Karpas-422 (cell line): ENCODE measurements around the gene METTL25. TPM values are rescaled to one million over a fixed set of nuclear protein-coding genes. Genes with fewer than 3 reads are reported as not detected.

Source experiments
- DNase-seq: peaks from one replicate; pipeline ENCODE4 v3.0.0-alpha.2; 2015
- H2AFZ ChIP-seq: fragments of 200-600 bp; sonication (generic); 2 replicates; pipeline ENCODE4 v1.6.1; 2014; ENCODE audit warnings: antibody characterized with exemption, low read length, mixed read lengths
- H3K27ac ChIP-seq: fragments of 200-600 bp; sonication (generic); 2 replicates; pipeline ENCODE4 v1.5.1; 2014; ENCODE audit warnings: mild to moderate bottlenecking, low read length, moderate library complexity
- H3K27me3 ChIP-seq: fragments of 200-600 bp; sonication (generic); 2 replicates; pipeline ENCODE4 v1.6.1; 2014; ENCODE audit warnings: low read length, mixed read lengths
- H3K36me3 ChIP-seq: fragments of 200-600 bp; sonication (generic); 2 replicates; pipeline ENCODE4 v1.6.1; 2014; ENCODE audit warnings: low read length, mixed read lengths; ENCODE audit not compliant: insufficient read depth
- H3K4me1 ChIP-seq: fragments of 200-600 bp; sonication (generic); 2 replicates; pipeline ENCODE4 v1.6.1; 2014; ENCODE audit warnings: mild to moderate bottlenecking, low read length, mixed read lengths
- H3K4me2 ChIP-seq: fragments of 200-600 bp; sonication (generic); 2 replicates; pipeline ENCODE4 v1.6.1; 2014; ENCODE audit warnings: low read length, low read depth, mild to moderate bottlenecking; ENCODE audit not compliant: poor library complexity, severe bottlenecking
- H3K4me3 ChIP-seq: fragments of 200-600 bp; sonication (generic); 2 replicates; pipeline ENCODE4 v1.5.1; 2014; ENCODE audit warnings: mild to moderate bottlenecking, antibody characterized with exemption, low read length, mixed read lengths
- H3K79me2 ChIP-seq: fragments of 200-600 bp; sonication (generic); 2 replicates; pipeline ENCODE4 v1.6.1; 2014; ENCODE audit warnings: mild to moderate bottlenecking, low read length, mixed read lengths
- H3K9ac ChIP-seq: fragments of 200-600 bp; sonication (generic); 2 replicates; pipeline ENCODE4 v1.6.0; 2014; ENCODE audit warnings: low read length
- H3K9me2 ChIP-seq: fragments of 200-600 bp; sonication (generic), shearing (Covaris generic); replicated peaks from 2 replicates; pipeline ENCODE4 v1.6.0; 2014; ENCODE audit warnings: mild to moderate bottlenecking, low read length, moderate library complexity; ENCODE audit not compliant: insufficient read depth
- H3K9me3 ChIP-seq: fragments of 300-700, 200-600 bp; sonication (generic); 2 replicates; pipeline ENCODE4 v1.6.1; 2014; ENCODE audit warnings: low read length, mixed read lengths
- H4K20me1 ChIP-seq: fragments of 200-600 bp; sonication (generic); 2 replicates; pipeline ENCODE4 v1.6.1; 2014; ENCODE audit warnings: mild to moderate bottlenecking, antibody characterized with exemption, low read length, low read depth; ENCODE audit not compliant: insufficient read depth
- total RNA-seq: library from RNA; depleted of rRNA; stranded (reverse); fragments of >200 nt; shearing (Covaris generic); gene quantifications from 2 replicates; pipeline ENCODE4 v1.2.3, GENCODE V29; 2014; ENCODE audit warnings: low replicate concordance

Gene METTL25
- total RNA-seq, 1 experiment from 2014 or later = 31.6 TPM

- peaks cover 18% of the 10 kb centered on the region for H3K4me1 ChIP-seq
- H3K36me3 ChIP-seq = 0 out of 2 replicates have a peak, but pooled peaks cover 3% of the 10 kb centered on the region
- no peak for DNase-seq
- no peak overlapping the region for H3K27ac ChIP-seq
- no peak overlapping the region for H3K4me2 ChIP-seq
- no peak overlapping the region for H3K4me3 ChIP-seq
- no peaks in the 10 kb centered on the region for H3K27me3 ChIP-seq
- H3K9ac ChIP-seq = no peak overlapping the region
- H3K9me2 ChIP-seq = no peaks in the 10 kb centered on the region
- no peaks in the 10 kb centered on the region for H4K20me1 ChIP-seq
- H3K9me3 ChIP-seq = peaks cover 3% of the 10 kb centered on the region; the same call in 1 of the 2 replicates
- H2AFZ ChIP-seq = no peak overlapping the region
- H3K79me2 ChIP-seq = peaks cover 53% of the 10 kb centered on the region
These were observed 7.9 kb downstream of the METTL25 start for GRCh38 chr12:82366197-82366596.

- DNase-seq = no peak
- H3K4me3 ChIP-seq = no peak overlapping the region
- no peaks in the 10 kb centered on the region for H3K27me3 ChIP-seq
- H2AFZ ChIP-seq = no peak overlapping the region
- no peak overlapping the region for H3K9ac ChIP-seq
- H3K9me3 ChIP-seq = no peaks in the 10 kb centered on the region
- H3K27ac ChIP-seq = no peak overlapping the region
- no peaks in the 10 kb centered on the region for H3K4me1 ChIP-seq
- H4K20me1 ChIP-seq = no peaks in the 10 kb centered on the region
- peaks cover 3% of the 10 kb centered on the region; the same call in 1 of the 2 replicates for H3K36me3 ChIP-seq
- no peak overlapping the region for H3K4me2 ChIP-seq
- no peaks in the 10 kb centered on the region for H3K9me2 ChIP-seq
- H3K79me2 ChIP-seq = no peaks in the 10 kb centered on the region
These were observed 16.9 kb downstream of the METTL25 start for GRCh38 chr12:82375201-82375600.

DNA sequence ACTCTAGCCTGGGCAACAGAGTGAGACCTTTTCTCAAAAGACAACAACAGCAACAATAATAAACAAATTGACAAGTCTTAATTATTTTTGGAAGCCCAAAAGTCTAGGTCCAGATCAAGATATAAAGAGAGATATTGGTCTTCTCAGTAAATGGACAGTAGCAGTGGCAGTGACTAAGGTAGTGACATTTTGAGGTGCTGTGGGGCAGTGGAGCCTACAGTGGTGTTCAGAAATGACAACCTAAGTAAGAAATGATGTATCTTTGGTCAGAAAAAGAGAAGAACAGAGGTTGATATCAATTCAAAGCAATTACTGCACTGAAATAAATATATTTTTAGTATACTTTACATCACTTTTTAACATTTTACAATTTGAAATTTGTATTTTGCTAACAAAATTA, 20.7 kb downstream of the METTL25 start:
- no peak overlapping the region for H3K27ac ChIP-seq
- H3K9me2 ChIP-seq = no peaks in the 10 kb centered on the region
- DNase-seq = no peak
- peaks cover 3% of the 10 kb centered on the region; the same call in 1 of the 2 replicates for H3K36me3 ChIP-seq
- H3K4me3 ChIP-seq = no peak overlapping the region
- H3K4me2 ChIP-seq = no peak overlapping the region
- H3K79me2 ChIP-seq = peaks cover 5% of the 10 kb centered on the region; the same call in 1 of the 2 replicates
- no peaks in the 10 kb centered on the region for H4K20me1 ChIP-seq
- no peak overlapping the region for H2AFZ ChIP-seq
- H3K27me3 ChIP-seq = no peaks in the 10 kb centered on the region
- no peaks in the 10 kb centered on the region for H3K4me1 ChIP-seq
- no peak overlapping the region for H3K9ac ChIP-seq
- H3K9me3 ChIP-seq = no peaks in the 10 kb centered on the region

GRCh38 chr12:82383930-82384552, 25.7 kb downstream of the METTL25 start:
- no peaks in the 10 kb centered on the region for H3K9me2 ChIP-seq
- peaks cover 5% of the 10 kb centered on the region; the same call in 1 of the 2 replicates for H3K4me1 ChIP-seq
- no peak overlapping the region for H3K9ac ChIP-seq
- H3K4me3 ChIP-seq = no peak overlapping the region
- no peak overlapping the region for H3K4me2 ChIP-seq
- H3K79me2 ChIP-seq = peaks cover 17% of the 10 kb centered on the region
- no peaks in the 10 kb centered on the region for H3K27me3 ChIP-seq
- peak; percentile 66 for DNase-seq
- H3K27ac ChIP-seq = no peak overlapping the region
- no peaks in the 10 kb centered on the region for H3K9me3 ChIP-seq
- H4K20me1 ChIP-seq = no peaks in the 10 kb centered on the region
- H2AFZ ChIP-seq = no peak overlapping the region
- no peaks in the 10 kb centered on the region for H3K36me3 ChIP-seq

GRCh38 chr12:82398879-82399278, 40.5 kb downstream of the METTL25 start:
- no peak overlapping the region for H3K4me2 ChIP-seq
- H3K27ac ChIP-seq = no peak overlapping the region
- no peaks in the 10 kb centered on the region for H3K9me2 ChIP-seq
- peaks cover 8% of the 10 kb centered on the region; the same call in 1 of the 2 replicates for H3K36me3 ChIP-seq
- no peaks in the 10 kb centered on the region for H3K27me3 ChIP-seq
- H3K9me3 ChIP-seq = peaks cover 3% of the 10 kb centered on the region
- H4K20me1 ChIP-seq = no peaks in the 10 kb centered on the region
- H2AFZ ChIP-seq = no peak overlapping the region
- no peak for DNase-seq
- no peak overlapping the region for H3K9ac ChIP-seq
- peaks cover 12% of the 10 kb centered on the region; the same call in 1 of the 2 replicates for H3K4me1 ChIP-seq
- no peaks in the 10 kb centered on the region; the same call in 1 of the 2 replicates for H3K79me2 ChIP-seq
- H3K4me3 ChIP-seq = no peak overlapping the region

DNA sequence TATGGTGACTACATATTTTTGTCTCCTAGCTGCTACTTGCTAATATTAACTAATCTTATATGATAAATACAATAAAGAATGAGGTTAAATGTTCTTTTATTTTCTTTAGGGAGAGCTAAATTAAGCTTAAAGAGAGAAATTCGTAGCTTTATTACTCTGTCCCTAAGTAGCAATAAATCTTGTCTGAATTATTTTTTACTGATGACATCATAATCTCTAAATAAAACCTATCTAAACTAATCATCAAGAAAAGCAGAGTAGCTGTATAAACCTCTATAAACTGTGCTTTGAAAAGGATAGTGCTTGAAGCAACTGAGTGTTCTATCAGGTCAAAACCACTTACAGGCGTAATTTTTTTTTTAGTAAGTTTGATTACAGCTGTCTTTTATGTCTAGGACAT, 42.5 kb downstream of the METTL25 start:
- H3K9me2 ChIP-seq = no peaks in the 10 kb centered on the region
- no peak overlapping the region for H3K9ac ChIP-seq
- H3K4me1 ChIP-seq = peaks cover 12% of the 10 kb centered on the region; the same call in 1 of the 2 replicates
- H2AFZ ChIP-seq = no peak overlapping the region
- H3K9me3 ChIP-seq = peaks cover 3% of the 10 kb centered on the region
- no peak overlapping the region for H3K4me2 ChIP-seq
- H3K79me2 ChIP-seq = no peaks in the 10 kb centered on the region; the same call in 1 of the 2 replicates
- no peaks in the 10 kb centered on the region for H4K20me1 ChIP-seq
- DNase-seq = no peak
- no peak overlapping the region for H3K27ac ChIP-seq
- no peaks in the 10 kb centered on the region for H3K36me3 ChIP-seq
- no peak overlapping the region for H3K4me3 ChIP-seq
- H3K27me3 ChIP-seq = no peaks in the 10 kb centered on the region

DNA sequence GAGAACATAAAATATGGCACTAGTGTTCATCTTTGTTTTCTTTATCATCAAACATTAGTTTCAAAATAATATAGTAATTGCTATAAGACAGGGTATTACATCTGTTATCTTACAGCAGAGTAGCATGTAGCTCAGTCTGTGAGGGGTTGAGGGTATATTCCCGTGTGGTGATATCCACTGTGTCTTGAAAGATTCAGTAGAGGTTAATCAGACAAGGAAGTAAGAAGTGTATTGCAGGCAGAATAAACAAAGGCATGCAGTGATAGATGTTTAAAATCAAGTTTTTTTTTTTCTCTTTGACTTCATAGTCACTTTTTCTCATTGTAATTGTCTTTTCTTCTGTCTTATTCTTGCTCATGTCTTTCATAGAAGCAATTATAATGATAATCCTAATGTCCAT, 48.3 kb downstream of the METTL25 start:
- Histone ChIP-seq H2AFZ (no peak overlapping the region), H3K4me2 (no peak overlapping the region), H3K9me2 (no peaks in the 10 kb centered on the region), H3K9me3 (no peaks in the 10 kb centered on the region), H3K4me1 (peaks cover under 1% of the 10 kb centered on the region; the same call in 1 of the 2 replicates), H3K27ac (no peak overlapping the region), H3K79me2 (no peaks in the 10 kb centered on the region), H3K9ac (no peak overlapping the region), H3K4me3 (no peak overlapping the region), H3K36me3 (no peaks in the 10 kb centered on the region), H4K20me1 (no peaks in the 10 kb centered on the region), H3K27me3 (no peaks in the 10 kb centered on the region)
- no peak for DNase-seq

GRCh38 chr12:82407481-82407880, 49.2 kb downstream of the METTL25 start:
- Histone ChIP-seq H3K27me3 (no peaks in the 10 kb centered on the region), H3K9ac (no peak overlapping the region), H3K36me3 (no peaks in the 10 kb centered on the region), H3K79me2 (no peaks in the 10 kb centered on the region), H2AFZ (no peak overlapping the region), H3K9me3 (no peaks in the 10 kb centered on the region), H3K4me1 (no peaks in the 10 kb centered on the region), H4K20me1 (no peaks in the 10 kb centered on the region), H3K4me2 (no peak overlapping the region), H3K27ac (no peak overlapping the region), H3K9me2 (no peaks in the 10 kb centered on the region), H3K4me3 (no peak overlapping the region)
- no peak for DNase-seq
